Measurements from ENCODE around the gene CEP112. TPM values are rescaled to one million over a fixed set of nuclear protein-coding genes. Genes with fewer than 3 reads are reported as not detected.

Gene CEP112
- polyA plus RNA-seq, 1 donor from 2014 or later, result 6.0 TPM

DNA sequence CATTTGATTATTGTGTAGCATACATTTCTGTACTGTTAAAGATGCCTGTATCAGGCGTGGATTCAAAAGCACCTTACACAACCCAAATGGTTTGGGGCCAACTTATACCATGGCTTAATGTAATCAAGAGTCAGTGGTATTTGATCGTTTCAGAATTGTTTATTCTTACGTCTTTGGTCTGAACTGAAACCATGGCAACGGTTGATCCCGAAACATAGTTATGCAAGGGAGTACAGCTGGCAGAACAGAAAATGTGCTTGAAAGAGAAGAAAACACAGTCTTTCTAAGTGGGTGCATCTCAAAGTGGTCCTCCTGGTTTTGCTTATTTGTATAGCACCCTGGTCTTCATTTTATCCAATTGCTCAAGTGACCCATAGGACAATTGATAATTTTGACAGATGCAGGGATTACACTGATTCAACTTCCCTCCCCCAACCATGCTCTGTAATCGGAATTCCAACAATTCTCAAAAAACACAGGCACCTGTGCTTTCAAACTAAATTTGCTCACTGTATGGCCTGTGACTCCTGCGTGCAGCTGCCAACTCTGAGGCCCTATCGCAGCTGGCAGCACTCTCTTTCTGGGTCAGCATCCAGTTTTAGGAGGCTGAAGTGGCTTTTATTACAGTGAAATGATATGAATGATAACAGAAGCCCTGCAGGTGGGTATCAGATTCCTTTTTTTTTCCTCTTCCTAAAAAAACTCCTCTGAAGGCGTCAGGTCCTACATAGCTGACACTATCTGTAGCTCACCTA is 553.5 kb downstream of the CEP112 start:
- Histone ChIP-seq H3K9ac (ENCODE audit: low read length) (no peak overlapping the region), H3K27ac (ENCODE audit: low read length) (no peak overlapping the region)

DNA sequence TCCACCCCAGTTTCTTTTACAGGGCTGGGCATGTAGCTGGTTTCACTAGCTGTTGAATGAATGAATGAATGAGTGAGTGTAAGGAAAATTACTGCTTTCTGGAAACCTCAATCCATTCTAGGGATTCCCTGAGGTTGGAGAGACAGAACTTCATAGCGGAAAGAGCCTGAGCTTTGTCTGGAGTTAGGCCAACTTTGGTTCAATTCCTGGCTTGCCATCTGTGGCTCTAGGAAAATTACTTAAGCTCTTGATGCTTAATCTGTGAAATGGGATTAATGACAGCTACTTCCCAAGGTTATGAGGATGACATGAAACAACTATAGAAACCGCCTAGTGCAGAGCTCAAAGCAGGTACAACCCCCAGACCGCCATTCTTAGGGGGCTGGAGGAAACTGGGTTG is 554.1 kb downstream of the CEP112 start:
- Histone ChIP-seq H4K20me1 (ENCODE audit: insufficient read depth) (no peaks in the 10 kb centered on the region), H3K36me3 (ENCODE audit: insufficient read depth, low read length) (no peaks in the 10 kb centered on the region), H3K27me3 (ENCODE audit: insufficient read depth, low read depth, low read length) (no peaks in the 10 kb centered on the region), H3K27ac (ENCODE audit: low read length) (no peak overlapping the region), H3K9me3 (ENCODE audit: low read length) (no peaks in the 10 kb centered on the region), H3K9me2 (ENCODE audit: insufficient read depth, low read length) (no peaks in the 10 kb centered on the region), H3K4me2 (ENCODE audit: low read length) (no peak overlapping the region), H3K79me2 (replicated peaks; ENCODE audit: insufficient read depth, low read length) (no peaks in the 10 kb centered on the region), H3K9ac (ENCODE audit: low read length) (no peak overlapping the region), H3F3A (ENCODE audit: insufficient read depth, low read length, poor library complexity, severe bottlenecking) (no peaks in the 10 kb centered on the region), H3K4me3 (ENCODE audit: low read length) (no peak overlapping the region), H2AFZ (ENCODE audit: low read depth, low read length) (no peak overlapping the region)
- TF ChIP-seq RAD21 (conservative IDR thresholded peaks at IDR 0.05) (no peak), EZH2 (IDR thresholded peaks at IDR 0.05; ENCODE audit: borderline replicate concordance, insufficient read depth, low read length, poor library complexity, severe bottlenecking) (no peak), MXI1 (conservative IDR thresholded peaks at IDR 0.05; ENCODE audit: poor library complexity, severe bottlenecking) (no peak), EP300 (conservative IDR thresholded peaks at IDR 0.05; ENCODE audit: poor library complexity, severe bottlenecking) (no peak)
- TF ChIP-seq, protein P1, sequence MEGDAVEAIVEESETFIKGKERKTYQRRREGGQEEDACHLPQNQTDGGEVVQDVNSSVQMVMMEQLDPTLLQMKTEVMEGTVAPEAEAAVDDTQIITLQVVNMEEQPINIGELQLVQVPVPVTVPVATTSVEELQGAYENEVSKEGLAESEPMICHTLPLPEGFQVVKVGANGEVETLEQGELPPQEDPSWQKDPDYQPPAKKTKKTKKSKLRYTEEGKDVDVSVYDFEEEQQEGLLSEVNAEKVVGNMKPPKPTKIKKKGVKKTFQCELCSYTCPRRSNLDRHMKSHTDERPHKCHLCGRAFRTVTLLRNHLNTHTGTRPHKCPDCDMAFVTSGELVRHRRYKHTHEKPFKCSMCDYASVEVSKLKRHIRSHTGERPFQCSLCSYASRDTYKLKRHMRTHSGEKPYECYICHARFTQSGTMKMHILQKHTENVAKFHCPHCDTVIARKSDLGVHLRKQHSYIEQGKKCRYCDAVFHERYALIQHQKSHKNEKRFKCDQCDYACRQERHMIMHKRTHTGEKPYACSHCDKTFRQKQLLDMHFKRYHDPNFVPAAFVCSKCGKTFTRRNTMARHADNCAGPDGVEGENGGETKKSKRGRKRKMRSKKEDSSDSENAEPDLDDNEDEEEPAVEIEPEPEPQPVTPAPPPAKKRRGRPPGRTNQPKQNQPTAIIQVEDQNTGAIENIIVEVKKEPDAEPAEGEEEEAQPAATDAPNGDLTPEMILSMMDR (IDR thresholded peaks at IDR 0.05; ENCODE audit: poor library complexity, severe bottlenecking), result no peak

More for the DNA sequence above, 553.5 kb downstream of the CEP112 start:
- H3K79me2 ChIP-seq (replicated peaks; ENCODE audit: insufficient read depth, low read length), result no peaks in the 10 kb centered on the region
- H3F3A ChIP-seq (ENCODE audit: insufficient read depth, low read length, poor library complexity, severe bottlenecking), result no peaks in the 10 kb centered on the region
- H2AFZ ChIP-seq (ENCODE audit: low read depth, low read length), result no peak overlapping the region
- no peak for TF ChIP-seq EP300 (conservative IDR thresholded peaks at IDR 0.05; ENCODE audit: poor library complexity, severe bottlenecking)
- no peak for TF ChIP-seq TAF1 (IDR thresholded peaks at IDR 0.05; ENCODE audit: low read depth)
- no peak for TF ChIP-seq MXI1 (conservative IDR thresholded peaks at IDR 0.05; ENCODE audit: poor library complexity, severe bottlenecking)
- TF ChIP-seq EZH2 (IDR thresholded peaks at IDR 0.05; ENCODE audit: borderline replicate concordance, insufficient read depth, low read length, poor library complexity, severe bottlenecking), result no peak
- no peak for TF ChIP-seq RAD21 (conservative IDR thresholded peaks at IDR 0.05)
- TF ChIP-seq, protein P1 (IDR thresholded peaks at IDR 0.05; ENCODE audit: poor library complexity, severe bottlenecking), result no peak
- no peak for TF ChIP-seq SMC3 (conservative IDR thresholded peaks at IDR 0.05; ENCODE audit: poor library complexity)
- no peak for TF ChIP-seq POLR2AphosphoS5 (IDR thresholded peaks at IDR 0.05)
- TF ChIP-seq, protein P2, sequence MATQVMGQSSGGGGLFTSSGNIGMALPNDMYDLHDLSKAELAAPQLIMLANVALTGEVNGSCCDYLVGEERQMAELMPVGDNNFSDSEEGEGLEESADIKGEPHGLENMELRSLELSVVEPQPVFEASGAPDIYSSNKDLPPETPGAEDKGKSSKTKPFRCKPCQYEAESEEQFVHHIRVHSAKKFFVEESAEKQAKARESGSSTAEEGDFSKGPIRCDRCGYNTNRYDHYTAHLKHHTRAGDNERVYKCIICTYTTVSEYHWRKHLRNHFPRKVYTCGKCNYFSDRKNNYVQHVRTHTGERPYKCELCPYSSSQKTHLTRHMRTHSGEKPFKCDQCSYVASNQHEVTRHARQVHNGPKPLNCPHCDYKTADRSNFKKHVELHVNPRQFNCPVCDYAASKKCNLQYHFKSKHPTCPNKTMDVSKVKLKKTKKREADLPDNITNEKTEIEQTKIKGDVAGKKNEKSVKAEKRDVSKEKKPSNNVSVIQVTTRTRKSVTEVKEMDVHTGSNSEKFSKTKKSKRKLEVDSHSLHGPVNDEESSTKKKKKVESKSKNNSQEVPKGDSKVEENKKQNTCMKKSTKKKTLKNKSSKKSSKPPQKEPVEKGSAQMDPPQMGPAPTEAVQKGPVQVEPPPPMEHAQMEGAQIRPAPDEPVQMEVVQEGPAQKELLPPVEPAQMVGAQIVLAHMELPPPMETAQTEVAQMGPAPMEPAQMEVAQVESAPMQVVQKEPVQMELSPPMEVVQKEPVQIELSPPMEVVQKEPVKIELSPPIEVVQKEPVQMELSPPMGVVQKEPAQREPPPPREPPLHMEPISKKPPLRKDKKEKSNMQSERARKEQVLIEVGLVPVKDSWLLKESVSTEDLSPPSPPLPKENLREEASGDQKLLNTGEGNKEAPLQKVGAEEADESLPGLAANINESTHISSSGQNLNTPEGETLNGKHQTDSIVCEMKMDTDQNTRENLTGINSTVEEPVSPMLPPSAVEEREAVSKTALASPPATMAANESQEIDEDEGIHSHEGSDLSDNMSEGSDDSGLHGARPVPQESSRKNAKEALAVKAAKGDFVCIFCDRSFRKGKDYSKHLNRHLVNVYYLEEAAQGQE (IDR thresholded peaks at IDR 0.05; ENCODE audit: borderline replicate concordance), result no peak
- H3K27me3 ChIP-seq (ENCODE audit: insufficient read depth, low read depth, low read length), result no peaks in the 10 kb centered on the region
- H3K4me3 ChIP-seq (ENCODE audit: low read length), result no peak overlapping the region
- H3K4me2 ChIP-seq (ENCODE audit: low read length), result no peak overlapping the region
- H4K20me1 ChIP-seq (ENCODE audit: insufficient read depth), result no peaks in the 10 kb centered on the region
- no peaks in the 10 kb centered on the region for H3K9me3 ChIP-seq (ENCODE audit: low read length)
- no peaks in the 10 kb centered on the region for H3K36me3 ChIP-seq (ENCODE audit: insufficient read depth, low read length)
- H3K9me2 ChIP-seq (ENCODE audit: insufficient read depth, low read length), result no peaks in the 10 kb centered on the region

Measured in neural cell (in vitro differentiated cells).